ENCODE data around the gene KANSL1L.

- TF ChIP-seq CTCF (IDR thresholded peaks at IDR 0.05; ENCODE audit: low read length): no peak
- no peak for TF ChIP-seq EZH2 (optimal IDR thresholded peaks at IDR 0.05; ENCODE audit: low read depth, low read length)
Observed at GRCh38 chr2:209986415-209986814, 184.8 kb downstream of the KANSL1L start.

Measured in MM.1S (cell line).